NT2/D1 (cell line): ENCODE results near the gene RRN3.
"Not testable (repeated sequence)": the region's sequence is repeated elsewhere in the genome, so short reads cannot be mapped to it uniquely, and the experiment has no call there.

Experiments
- DNase-seq: peaks from one replicate; pipeline ENCODE4 v3.0.0-alpha.2; 2011; ENCODE audit warnings: low read depth, low spot score
- H3K27me3 ChIP-seq: 2 replicates; pipeline ENCODE4 v1.6.0; 2011; ENCODE audit warnings: mild to moderate bottlenecking; ENCODE audit not compliant: insufficient read length, insufficient read depth
- H3K36me3 ChIP-seq: 2 replicates; pipeline ENCODE4 v1.6.1; 2011; ENCODE audit warnings: mild to moderate bottlenecking, low read length, mixed read lengths; ENCODE audit not compliant: insufficient read depth, insufficient read length
- H3K4me1 ChIP-seq: 2 replicates; pipeline ENCODE4 v1.5.1; 2011; ENCODE audit not compliant: insufficient read depth, insufficient read length
- H3K4me3 ChIP-seq: 2 replicates; pipeline ENCODE4 v1.5.1; 2011; ENCODE audit warnings: low read depth; ENCODE audit not compliant: insufficient read length
- H3K9ac ChIP-seq: 2 replicates; pipeline ENCODE4 v1.6.0; 2011; ENCODE audit warnings: low read depth; ENCODE audit not compliant: insufficient read length
- H3K9me3 ChIP-seq: 2 replicates; pipeline ENCODE4 v1.5.1; 2011; ENCODE audit warnings: mild to moderate bottlenecking, low read length; ENCODE audit not compliant: insufficient read depth
- SUZ12 ChIP-seq: IDR thresholded peaks from 2 replicates; pipeline ENCODE4 v1.6.1; 2011; ENCODE audit not compliant: insufficient read length, insufficient read depth; ENCODE audit errors: extremely low read depth
- YY1 ChIP-seq: IDR thresholded peaks from 2 replicates; pipeline ENCODE4 v1.6.1; 2011; ENCODE audit not compliant: insufficient read length, insufficient read depth
- ZNF274 ChIP-seq: IDR thresholded peaks from 2 replicates; pipeline ENCODE4 v1.6.1; 2011; ENCODE audit warnings: mild to moderate bottlenecking, low read depth, low read length

RRN3 gene

GRCh38 chr16:15093955-15094827, at the start of gene RRN3:
Gene RRN3, minus strand, starts transcription at chr16:15094272. Its CDS starts 39 bp downstream, at chr16:15094233.
- peak; percentile 91 for DNase-seq
- H3K4me1 ChIP-seq, H3K9me3 ChIP-seq, H3K27me3 ChIP-seq: not testable (repeated sequence)
- H3K9ac ChIP-seq, result peak within 1 kb of the TSS; percentile 83
- peaks cover 20% of the 10 kb centered on the region for H3K36me3 ChIP-seq
- H3K4me3 ChIP-seq, result peak within 1 kb of the TSS; percentile 88

- not testable (repeated sequence) for H3K4me3 ChIP-seq, H3K36me3 ChIP-seq, H3K27me3 ChIP-seq, DNase-seq, H3K9me3 ChIP-seq
- Histone ChIP-seq H3K4me1 (peaks cover 12% of the 10 kb centered on the region), H3K9ac (peak overlapping the region; percentile 56)
Measured at GRCh38 chr16:15143601-15144091, 49.6 kb upstream of the RRN3 start.

GRCh38 chr16:15142891-15143600, 49.0 kb upstream of the RRN3 start:
- not testable (repeated sequence) for H3K27me3 ChIP-seq, H3K9ac ChIP-seq, H3K4me3 ChIP-seq, H3K9me3 ChIP-seq, H3K36me3 ChIP-seq, DNase-seq
- H3K4me1 ChIP-seq, result peaks cover 12% of the 10 kb centered on the region

GRCh38 chr16:15142107-15142890, 48.2 kb upstream of the RRN3 start:
- DNase-seq, H3K4me3 ChIP-seq, H3K9me3 ChIP-seq, H3K36me3 ChIP-seq, H3K27me3 ChIP-seq, H3K9ac ChIP-seq: not testable (repeated sequence)
- peaks cover 12% of the 10 kb centered on the region for H3K4me1 ChIP-seq

GRCh38 chr16:15141586-15141985, 47.5 kb upstream of the RRN3 start:
- TF ChIP-seq SUZ12, result no peak
- no peak for TF ChIP-seq ZNF274
- TF ChIP-seq YY1, result no peak
- DNase-seq, result no peak
- H3K9ac ChIP-seq, result no peak overlapping the region

GRCh38 chr16:15140444-15141365, 46.6 kb upstream of the RRN3 start:
- DNase-seq, H3K4me3 ChIP-seq, H3K27me3 ChIP-seq, H3K4me1 ChIP-seq, H3K9me3 ChIP-seq, H3K9ac ChIP-seq, H3K36me3 ChIP-seq: not testable (repeated sequence)

More at GRCh38 chr16:15141586-15141985, 47.5 kb upstream of the RRN3 start:
- H3K9me3 ChIP-seq, result no peaks in the 10 kb centered on the region
- H3K4me3 ChIP-seq, result no peak overlapping the region
- peaks cover 12% of the 10 kb centered on the region for H3K4me1 ChIP-seq
- H3K36me3 ChIP-seq, result peaks cover 5% of the 10 kb centered on the region
- no peaks in the 10 kb centered on the region for H3K27me3 ChIP-seq

- H3K4me1 ChIP-seq, H3K9me3 ChIP-seq, DNase-seq, H3K36me3 ChIP-seq, H3K27me3 ChIP-seq, H3K4me3 ChIP-seq, H3K9ac ChIP-seq: not testable (repeated sequence)
Measured at GRCh38 chr16:15137514-15137913, 43.4 kb upstream of the RRN3 start.

GRCh38 chr16:15135483-15136360, 41.6 kb upstream of the RRN3 start:
- H3K9ac ChIP-seq, result not testable (repeated sequence)

GRCh38 chr16:15134752-15135482, 40.8 kb upstream of the RRN3 start:
- H3K9ac ChIP-seq, H3K36me3 ChIP-seq, H3K4me1 ChIP-seq, DNase-seq, H3K9me3 ChIP-seq, H3K4me3 ChIP-seq, H3K27me3 ChIP-seq: not testable (repeated sequence)

More at GRCh38 chr16:15135483-15136360, 41.6 kb upstream of the RRN3 start:
- not testable (repeated sequence) for H3K4me3 ChIP-seq, H3K9me3 ChIP-seq, H3K36me3 ChIP-seq, DNase-seq, H3K27me3 ChIP-seq, H3K4me1 ChIP-seq
